ENCODE results near the gene ZC3H13.

The ZC3H13 gene

GRCh38 chr13:45932676-45933075 is 119.9 kb downstream of the ZC3H13 start:
- peak; percentile 58 for DNase-seq

GRCh38 chr13:45932172-45932571 is 120.4 kb downstream of the ZC3H13 start:
- no peak for DNase-seq

- DNase-seq, result no peak
Observed at GRCh38 chr13:45931211-45931610, 121.3 kb downstream of the ZC3H13 start.

- no peak for DNase-seq
Observed at GRCh38 chr13:45930177-45930576, 122.4 kb downstream of the ZC3H13 start.

- no peak for DNase-seq
Observed at GRCh38 chr13:45928843-45929242, 123.7 kb downstream of the ZC3H13 start.

- DNase-seq, result no peak
Observed at GRCh38 chr13:45928176-45928575, 124.4 kb downstream of the ZC3H13 start.

- no peak for DNase-seq
Observed at GRCh38 chr13:45926741-45927140, 125.8 kb downstream of the ZC3H13 start.

- no peak for DNase-seq
Observed at GRCh38 chr13:45925151-45925550, 127.4 kb downstream of the ZC3H13 start.

- no peak for DNase-seq
Observed at GRCh38 chr13:45921162-45921736, 131.3 kb downstream of the ZC3H13 start.

- no peak for DNase-seq
Observed at GRCh38 chr13:45918597-45918996, 133.9 kb downstream of the ZC3H13 start.

GRCh38 chr13:45917019-45917418 is 135.5 kb downstream of the ZC3H13 start:
- DNase-seq, result no peak

GRCh38 chr13:45915686-45916439 is 136.7 kb downstream of the ZC3H13 start:
- no peak for DNase-seq

GRCh38 chr13:45909673-45910072 is 142.9 kb downstream of the ZC3H13 start:
- DNase-seq, result no peak

- no peak for DNase-seq
Observed at GRCh38 chr13:45909089-45909488, 143.5 kb downstream of the ZC3H13 start.

- DNase-seq, result no peak
Observed at GRCh38 chr13:45907503-45907902, 145.0 kb downstream of the ZC3H13 start.

Data from suppressor macrophage treated with lipopolysaccharide for 4 hours (primary cell).